Loucy (cell line): ENCODE data around the gene ATAD3C.
"Not testable (repeated sequence)": the region's sequence is repeated elsewhere in the genome, so short reads cannot be mapped to it uniquely, and the experiment has no call there.

Source experiments
- H2AFZ ChIP-seq: fragments of 200-600 bp; sonication (generic); 2 replicates; pipeline ENCODE4 v1.6.0; 2016; ENCODE audit warnings: antibody characterized with exemption, mild to moderate bottlenecking, low read length, moderate library complexity
- H3F3A ChIP-seq: fragments of 200-600 bp; 2 replicates; pipeline ENCODE4 v1.6.0; 2016; ENCODE audit warnings: antibody characterized with exemption, low read depth, mild to moderate bottlenecking
- H3K27me3 ChIP-seq: fragments of 200-600 bp; sonication (generic); 2 replicates; pipeline ENCODE4 v1.6.1; 2014; ENCODE audit warnings: low read length, mild to moderate bottlenecking; ENCODE audit not compliant: insufficient read depth, poor library complexity, severe bottlenecking
- H3K36me3 ChIP-seq: fragments of 200-600 bp; sonication (generic); 2 replicates; pipeline ENCODE4 v1.6.1; 2016; ENCODE audit warnings: low read length; ENCODE audit not compliant: insufficient read depth
- H3K4me1 ChIP-seq: fragments of 200-600 bp; sonication (generic); 2 replicates; pipeline ENCODE4 v1.5.1; 2014; ENCODE audit warnings: low read length, mild to moderate bottlenecking; ENCODE audit not compliant: insufficient read depth, poor library complexity, severe bottlenecking
- H3K4me2 ChIP-seq: fragments of 200-600 bp; sonication (generic); 2 replicates; pipeline ENCODE4 v1.6.0; 2014; ENCODE audit warnings: antibody characterized with exemption, low read length, low read depth, mild to moderate bottlenecking; ENCODE audit not compliant: poor library complexity, severe bottlenecking
- H3K4me3 ChIP-seq: fragments of 200-600 bp; sonication (generic); 2 replicates; pipeline ENCODE4 v1.5.1; 2014; ENCODE audit warnings: low read length, mild to moderate bottlenecking, mixed read lengths; ENCODE audit not compliant: poor library complexity, severe bottlenecking
- H3K79me2 ChIP-seq: fragments of 200-600 bp; sonication (generic); 2 replicates; pipeline ENCODE4 v1.6.1; 2014; ENCODE audit warnings: low read length; ENCODE audit not compliant: insufficient read depth
- H3K9ac ChIP-seq: fragments of 200-600 bp; sonication (generic); 2 replicates; pipeline ENCODE4 v1.6.0; 2014; ENCODE audit warnings: mild to moderate bottlenecking, low read depth, low read length, moderate library complexity; ENCODE audit not compliant: poor library complexity, severe bottlenecking
- H3K9me2 ChIP-seq: fragments of 200-600 bp; sonication (generic); replicated peaks from 2 replicates; pipeline ENCODE4 v1.6.1; 2016; ENCODE audit warnings: low read depth, low read length, mixed read lengths
- H3K9me3 ChIP-seq: fragments of 200-600 bp; sonication (generic); 2 replicates; pipeline ENCODE4 v1.6.1; 2014; ENCODE audit warnings: mild to moderate bottlenecking, antibody characterized with exemption, low read length, low read depth; ENCODE audit not compliant: insufficient read depth
- H4K20me1 ChIP-seq: fragments of 200-600 bp; sonication (generic); 2 replicates; pipeline ENCODE4 v1.6.0; 2014; ENCODE audit warnings: antibody characterized with exemption, low read length, mild to moderate bottlenecking; ENCODE audit not compliant: insufficient read depth, poor library complexity, severe bottlenecking
- CTCF ChIP-seq: fragments of 200-600 bp; sonication (generic); conservative IDR thresholded peaks from 2 replicates; pipeline ENCODE4 v1.5.1; 2014; ENCODE audit warnings: mild to moderate bottlenecking, antibody characterized with exemption, low read length
- EZH2phosphoT487 ChIP-seq: fragments of 200-600 bp; IDR thresholded peaks from 2 replicates; pipeline ENCODE4 v1.6.1; 2018; ENCODE audit warnings: antibody characterized with exemption, mild to moderate bottlenecking, moderate library complexity, borderline replicate concordance

ATAD3C gene

GRCh38 chr1:1415751-1416150 is 33.7 kb upstream of the ATAD3C start:
- Histone ChIP-seq H3K9ac (no peak overlapping the region), H3K27me3 (no peaks in the 10 kb centered on the region), H3K9me3 (no peaks in the 10 kb centered on the region; the same call in 1 of the 2 replicates), H3K36me3 (no peaks in the 10 kb centered on the region), H3K4me1 (no peaks in the 10 kb centered on the region), H3K79me2 (no peaks in the 10 kb centered on the region), H2AFZ (no peak overlapping the region), H3F3A (no peaks in the 10 kb centered on the region), H3K9me2 (no peaks in the 10 kb centered on the region), H3K4me3 (no peak overlapping the region), H3K4me2 (no peak overlapping the region), H4K20me1 (no peaks in the 10 kb centered on the region)
- TF ChIP-seq EZH2phosphoT487: no peak
- no peak for TF ChIP-seq CTCF

GRCh38 chr1:1417396-1417795 is 32.1 kb upstream of the ATAD3C start:
- not testable (repeated sequence) for H3K36me3 ChIP-seq, H3K4me3 ChIP-seq, H4K20me1 ChIP-seq, H3K9me2 ChIP-seq, H3K9me3 ChIP-seq, H3K4me2 ChIP-seq, H3K79me2 ChIP-seq, H3K27me3 ChIP-seq, H2AFZ ChIP-seq, H3K4me1 ChIP-seq, H3K9ac ChIP-seq, H3F3A ChIP-seq

- not testable (repeated sequence) for H4K20me1 ChIP-seq, H3K4me1 ChIP-seq, H3F3A ChIP-seq, H3K36me3 ChIP-seq, H3K79me2 ChIP-seq, H3K27me3 ChIP-seq, H3K9me3 ChIP-seq, H3K9me2 ChIP-seq, H2AFZ ChIP-seq, H3K4me2 ChIP-seq, H3K9ac ChIP-seq, H3K4me3 ChIP-seq
Observed at GRCh38 chr1:1417825-1418463, 31.5 kb upstream of the ATAD3C start.

GRCh38 chr1:1418464-1419362 is 30.8 kb upstream of the ATAD3C start:
- H2AFZ ChIP-seq: no peak overlapping the region
- H3K9me3 ChIP-seq: no peaks in the 10 kb centered on the region
- no peak overlapping the region for H3K4me2 ChIP-seq
- H3F3A ChIP-seq: no peaks in the 10 kb centered on the region
- H3K36me3 ChIP-seq: no peaks in the 10 kb centered on the region
- H3K27me3 ChIP-seq: no peaks in the 10 kb centered on the region
- H3K9me2 ChIP-seq: no peaks in the 10 kb centered on the region
- TF ChIP-seq EZH2phosphoT487: no peak
- TF ChIP-seq CTCF: no peak
- no peaks in the 10 kb centered on the region for H3K79me2 ChIP-seq
- H4K20me1 ChIP-seq: no peaks in the 10 kb centered on the region
- no peak overlapping the region for H3K4me3 ChIP-seq
- peaks cover 11% of the 10 kb centered on the region for H3K4me1 ChIP-seq
- H3K9ac ChIP-seq: no peak overlapping the region
